Kidney (tissue), 14 donors: ENCODE results near the gene TBX19. TPM values are rescaled to one million over a fixed set of nuclear protein-coding genes. Genes with fewer than 3 reads are reported as not detected.

Experiments
- DNase-seq, 5 donors: peaks; one replicate each; pipeline ENCODE4 v3.0.0-alpha.2; 2013 to 2020
- FAIRE-seq: peaks from 2 replicates; lab custom pipeline; 2012; peaks lifted over from hg19 to GRCh38; lab: Jason Lieb, UNC
- H3K27ac ChIP-seq, 2 donors: one replicate each; pipeline ENCODE4 v1.7.0; 2013; ENCODE audit warnings: low read depth in 2 of 2, low read length in 2 of 2, inconsistent platforms in 1 of 2
- H3K27me3 ChIP-seq: one replicate; pipeline ENCODE4 v1.7.1; 2013; ENCODE audit warnings: low read length, inconsistent platforms; ENCODE audit not compliant: control insufficient read depth, insufficient read depth
- H3K36me3 ChIP-seq, 3 donors: one replicate each; pipeline versions ENCODE4 v1.7.0 to v1.7.1; 2013; ENCODE audit warnings: low read length in 3 of 3, control low read depth in 1 of 3, inconsistent platforms in 1 of 3; ENCODE audit not compliant: insufficient read depth in 3 of 3, control insufficient read depth in 2 of 3
- H3K4me1 ChIP-seq, 3 donors: one replicate each; pipeline versions ENCODE4 v1.7.0 to v1.7.1; 2013; ENCODE audit warnings: low read length in 3 of 3, inconsistent platforms in 1 of 3, low read depth in 1 of 3; ENCODE audit not compliant: control insufficient read depth in 2 of 3, insufficient read depth in 2 of 3
- H3K4me3 ChIP-seq, 3 donors: one replicate each; pipeline versions ENCODE4 v1.7.0 to v1.8.1; 2013; ENCODE audit warnings: low read length in 3 of 3, control low read depth in 1 of 3, inconsistent platforms in 1 of 3
- H3K9ac ChIP-seq, 3 donors: one replicate each; pipeline versions ENCODE4 v1.7.0 to v1.7.1; 2013; ENCODE audit warnings: low read length in 3 of 3, control low read depth in 1 of 3, inconsistent platforms in 1 of 3
- H3K9me3 ChIP-seq, 3 donors: one replicate each; pipeline versions ENCODE4 v1.7.0 to v1.7.1; 2013; ENCODE audit warnings: low read length in 3 of 3, control low read depth in 1 of 3, inconsistent platforms in 1 of 3; ENCODE audit not compliant: control insufficient read depth in 2 of 3, insufficient read depth in 1 of 3
- intact Hi-C: fragments of 100-400 bp; cut with DNase I; formaldehyde crosslinking; loops from one replicate; pipeline ENCODE4 v1.11.1; 2022
- polyA plus RNA-seq: library from polyadenylated mRNA; stranded (reverse); fragments of 350-450 nt; fragmentation: Illumina TruSeq; extraction: RNeasy Lipid Tissue Mini Kit (QIAGEN cat#74804); gene quantifications from one replicate; pipeline ENCODE4 v1.2.3, GENCODE V29; 2014; ENCODE audit warnings: low read depth, low replicate concordance; ENCODE audit not compliant: insufficient read depth
- total RNA-seq: library from RNA; stranded (reverse); fragmentation: NEBNext Ultra II Directional; extraction: Animal tissue kit (Norgen Biotek cat#: 25700); gene quantifications from one replicate; pipeline ENCODE4 v1.2.1, GENCODE V29; 2021
- TF ChIP-seq, protein P1 (sequence below): IDR thresholded peaks from 3 replicates; pipeline ENCODE4 v1.5.1; 2012; ENCODE audit warnings: mild to moderate bottlenecking, moderate library complexity, borderline replicate concordance; ENCODE audit not compliant: insufficient read depth; ENCODE audit errors: extremely low read depth
- donor health status: control.
- donor health status: control.
- donor health status: control.
- donor health status: control.
- donor health status: control.
- donor health status: DM: yes; HTN: yes; CAD: no.
- donor health status: Normal renal cell carcinoma (clear cell type).

The TBX19 gene
- total and polyA plus RNA-seq, 2 donors from 2014 or later = 1.6 to 2.0 TPM

GRCh38 chr1:168265596-168265995, 15.1 kb upstream of the TBX19 start:
- TF ChIP-seq, protein P1, sequence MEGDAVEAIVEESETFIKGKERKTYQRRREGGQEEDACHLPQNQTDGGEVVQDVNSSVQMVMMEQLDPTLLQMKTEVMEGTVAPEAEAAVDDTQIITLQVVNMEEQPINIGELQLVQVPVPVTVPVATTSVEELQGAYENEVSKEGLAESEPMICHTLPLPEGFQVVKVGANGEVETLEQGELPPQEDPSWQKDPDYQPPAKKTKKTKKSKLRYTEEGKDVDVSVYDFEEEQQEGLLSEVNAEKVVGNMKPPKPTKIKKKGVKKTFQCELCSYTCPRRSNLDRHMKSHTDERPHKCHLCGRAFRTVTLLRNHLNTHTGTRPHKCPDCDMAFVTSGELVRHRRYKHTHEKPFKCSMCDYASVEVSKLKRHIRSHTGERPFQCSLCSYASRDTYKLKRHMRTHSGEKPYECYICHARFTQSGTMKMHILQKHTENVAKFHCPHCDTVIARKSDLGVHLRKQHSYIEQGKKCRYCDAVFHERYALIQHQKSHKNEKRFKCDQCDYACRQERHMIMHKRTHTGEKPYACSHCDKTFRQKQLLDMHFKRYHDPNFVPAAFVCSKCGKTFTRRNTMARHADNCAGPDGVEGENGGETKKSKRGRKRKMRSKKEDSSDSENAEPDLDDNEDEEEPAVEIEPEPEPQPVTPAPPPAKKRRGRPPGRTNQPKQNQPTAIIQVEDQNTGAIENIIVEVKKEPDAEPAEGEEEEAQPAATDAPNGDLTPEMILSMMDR = no peak
- Histone ChIP-seq H3K9ac (no peak overlapping the region), H3K36me3 (no peaks in the 10 kb centered on the region), H3K4me3 (no peak overlapping the region), H3K4me1 (peaks cover 0 to 8% (median 3%) of the 10 kb centered on the region in 3 donors), H3K27ac (no peak overlapping the region), H3K27me3 (no peaks in the 10 kb centered on the region), H3K9me3 (no peaks in the 10 kb centered on the region)
- intact Hi-C loops = no loop called here
- no peak for FAIRE-seq
- no peak for DNase-seq

GRCh38 chr1:168266644-168267186, 14.0 kb upstream of the TBX19 start:
- intact Hi-C loops = no loop called here
- no peak for FAIRE-seq
- H3K36me3 ChIP-seq = no peaks in the 10 kb centered on the region
- TF ChIP-seq, protein P1 = no peak
- peaks cover 0 to 3% (median under 1%) of the 10 kb centered on the region in 3 donors for H3K4me1 ChIP-seq
- no peaks in the 10 kb centered on the region for H3K27me3 ChIP-seq
- H3K4me3 ChIP-seq = no peak overlapping the region
- DNase-seq = no peak
- H3K9me3 ChIP-seq = no peaks in the 10 kb centered on the region
- H3K9ac ChIP-seq = no peak overlapping the region
- H3K27ac ChIP-seq = no peak overlapping the region

DNA sequence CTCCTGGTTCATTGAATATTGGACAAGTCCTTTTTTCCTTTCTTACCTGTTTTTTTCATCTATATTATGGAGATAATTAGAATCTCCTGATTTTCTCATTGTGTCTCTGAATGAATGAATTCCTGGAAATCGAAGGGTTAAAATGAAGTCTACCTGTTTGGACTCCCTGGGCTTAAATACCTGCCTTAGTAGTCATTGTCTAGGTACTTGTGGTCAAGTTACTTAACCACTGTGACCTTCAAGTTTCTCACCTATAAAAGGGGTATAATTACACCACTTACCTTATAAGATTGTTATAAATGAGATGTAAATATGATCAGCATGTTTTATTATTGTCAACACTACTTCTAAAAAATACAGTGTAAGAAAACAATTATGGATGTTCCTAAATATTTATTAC, 9.0 kb upstream of the TBX19 start:
- H3K4me1 ChIP-seq = no peaks in the 10 kb centered on the region
- intact Hi-C loops = no loop called here
- FAIRE-seq (no peak), DNase-seq (no peak)
- H3K27me3 ChIP-seq = no peaks in the 10 kb centered on the region
- H3K27ac ChIP-seq = no peak overlapping the region
- H3K4me3 ChIP-seq = no peak overlapping the region
- no peaks in the 10 kb centered on the region for H3K36me3 ChIP-seq
- no peak overlapping the region for H3K9ac ChIP-seq
- TF ChIP-seq, protein P1 = no peak
- no peaks in the 10 kb centered on the region for H3K9me3 ChIP-seq

GRCh38 chr1:168273575-168273974, 7.1 kb upstream of the TBX19 start:
- Histone ChIP-seq H3K27me3 (no peaks in the 10 kb centered on the region), H3K9me3 (no peaks in the 10 kb centered on the region), H3K36me3 (no peaks in the 10 kb centered on the region), H3K9ac (no peak overlapping the region), H3K4me3 (no peak overlapping the region), H3K4me1 (no peaks in the 10 kb centered on the region), H3K27ac (no peak overlapping the region)
- TF ChIP-seq, protein P1 = no peak
- intact Hi-C loops = no loop called here
- FAIRE-seq = no peak
- DNase-seq = no peak
